RWPE2 (cell line): ENCODE results near the gene BLOC1S3.

Source experiments
- ATAC-seq: fragments of 200-7000 bp; cut with Tn5 transposase; 3 replicates; pipeline ENCODE4 v1.9.1; 2021; ENCODE audit warnings: low read depth
- DNase-seq: peaks from one replicate; pipeline ENCODE4 v3.0.0-alpha.2; 2020; ENCODE audit warnings: low spot score
- H3K27ac ChIP-seq: fragments of 450-650 bp; 2 replicates; pipeline ENCODE4 v1.5.1; 2017; ENCODE audit warnings: mild to moderate bottlenecking; ENCODE audit not compliant: poor library complexity, severe bottlenecking
- H3K27me3 ChIP-seq: fragments of 250-450 bp; sonication (Bioruptor Pico); 2 replicates; pipeline ENCODE4 v1.5.1; 2021; ENCODE audit warnings: mild to moderate bottlenecking, moderate library complexity; ENCODE audit not compliant: insufficient read depth, poor library complexity, severe bottlenecking
- H3K36me3 ChIP-seq: fragments of 250-450 bp; sonication (Bioruptor Pico); 2 replicates; pipeline ENCODE4 v1.5.1; 2020; ENCODE audit warnings: low read depth, mild to moderate bottlenecking, moderate library complexity
- H3K4me1 ChIP-seq: fragments of 250-450 bp; sonication (Bioruptor Pico); 2 replicates; pipeline ENCODE4 v1.5.1; 2021; ENCODE audit warnings: mild to moderate bottlenecking, moderate library complexity; ENCODE audit not compliant: insufficient read depth, poor library complexity, severe bottlenecking
- H3K4me3 ChIP-seq: fragments of 250-450 bp; sonication (Bioruptor Pico); 2 replicates; pipeline ENCODE4 v1.5.1; 2021; ENCODE audit warnings: mild to moderate bottlenecking, moderate library complexity; ENCODE audit not compliant: severe bottlenecking
- H3K9me3 ChIP-seq: fragments of 250-450 bp; sonication (Bioruptor Pico); 2 replicates; pipeline ENCODE4 v1.5.1; 2021; ENCODE audit warnings: mild to moderate bottlenecking, moderate library complexity; ENCODE audit not compliant: severe bottlenecking
- TF ChIP-seq, protein P1 (sequence below): fragments of 450-650 bp; IDR thresholded peaks from one replicate; pipeline ENCODE4 v1.5.1; 2017; ENCODE audit warnings: mild to moderate bottlenecking, moderate library complexity; ENCODE audit not compliant: poor library complexity, severe bottlenecking

BLOC1S3 gene

GRCh38 chr19:45152504-45153338 is 25.9 kb upstream of the BLOC1S3 start:
- H3K36me3 ChIP-seq, result no peaks in the 10 kb centered on the region
- H3K4me3 ChIP-seq, result no peak overlapping the region
- no peak overlapping the region for H3K27ac ChIP-seq
- ATAC-seq (no peak), DNase-seq (no peak)
- peaks cover 5% of the 10 kb centered on the region for H3K4me1 ChIP-seq
- H3K27me3 ChIP-seq, result peaks cover 13% of the 10 kb centered on the region
- H3K9me3 ChIP-seq, result no peaks in the 10 kb centered on the region
- TF ChIP-seq, protein P1, sequence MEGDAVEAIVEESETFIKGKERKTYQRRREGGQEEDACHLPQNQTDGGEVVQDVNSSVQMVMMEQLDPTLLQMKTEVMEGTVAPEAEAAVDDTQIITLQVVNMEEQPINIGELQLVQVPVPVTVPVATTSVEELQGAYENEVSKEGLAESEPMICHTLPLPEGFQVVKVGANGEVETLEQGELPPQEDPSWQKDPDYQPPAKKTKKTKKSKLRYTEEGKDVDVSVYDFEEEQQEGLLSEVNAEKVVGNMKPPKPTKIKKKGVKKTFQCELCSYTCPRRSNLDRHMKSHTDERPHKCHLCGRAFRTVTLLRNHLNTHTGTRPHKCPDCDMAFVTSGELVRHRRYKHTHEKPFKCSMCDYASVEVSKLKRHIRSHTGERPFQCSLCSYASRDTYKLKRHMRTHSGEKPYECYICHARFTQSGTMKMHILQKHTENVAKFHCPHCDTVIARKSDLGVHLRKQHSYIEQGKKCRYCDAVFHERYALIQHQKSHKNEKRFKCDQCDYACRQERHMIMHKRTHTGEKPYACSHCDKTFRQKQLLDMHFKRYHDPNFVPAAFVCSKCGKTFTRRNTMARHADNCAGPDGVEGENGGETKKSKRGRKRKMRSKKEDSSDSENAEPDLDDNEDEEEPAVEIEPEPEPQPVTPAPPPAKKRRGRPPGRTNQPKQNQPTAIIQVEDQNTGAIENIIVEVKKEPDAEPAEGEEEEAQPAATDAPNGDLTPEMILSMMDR, result no peak

DNA sequence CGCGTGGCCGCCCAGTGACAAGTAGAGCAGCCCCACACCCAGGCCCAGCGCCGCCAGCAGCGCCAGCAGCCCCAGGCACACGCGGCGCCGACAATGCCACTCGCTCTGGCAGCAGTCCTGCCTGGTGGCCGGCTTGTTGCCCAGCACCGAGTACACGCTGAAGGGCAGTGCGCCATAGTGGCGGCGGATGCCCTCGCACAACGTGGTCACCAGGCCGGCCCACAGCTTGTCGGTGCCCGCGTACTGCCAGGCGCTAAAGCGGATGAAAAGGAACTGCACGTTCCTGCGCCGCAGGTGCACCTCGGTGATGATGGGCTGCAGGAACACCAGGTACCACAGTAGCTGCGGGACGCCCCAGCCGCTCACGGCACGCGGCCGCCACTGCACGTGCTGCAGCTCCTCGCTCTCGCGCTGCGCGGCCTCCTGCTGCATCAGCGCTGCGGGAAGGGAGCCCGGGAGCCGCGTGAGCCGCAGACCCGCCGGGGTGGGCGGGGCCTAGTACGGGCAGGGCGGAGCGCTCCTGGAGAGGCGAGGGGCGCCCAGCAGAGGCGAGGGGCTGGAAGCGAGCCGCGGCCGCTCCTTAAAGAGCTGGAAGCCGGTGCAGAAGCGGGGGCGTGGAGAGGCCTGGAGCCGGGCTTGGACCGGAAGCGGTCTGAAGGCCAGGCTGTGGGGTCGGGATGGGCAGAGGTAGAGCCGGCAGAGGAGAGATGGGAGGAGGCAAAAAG is 25.1 kb upstream of the BLOC1S3 start:
- Histone ChIP-seq H3K4me1 (peaks cover 5% of the 10 kb centered on the region), H3K4me3 (no peak overlapping the region), H3K9me3 (no peaks in the 10 kb centered on the region), H3K27ac (no peak overlapping the region), H3K27me3 (peaks cover 13% of the 10 kb centered on the region), H3K36me3 (no peaks in the 10 kb centered on the region)
- ATAC-seq (0 out of 3 replicates have a peak, but pooled peaks have one; percentile 18), DNase-seq (no peak)
- TF ChIP-seq, protein P1, result no peak

- Histone ChIP-seq H3K27me3 (peaks cover 13% of the 10 kb centered on the region), H3K27ac (no peak overlapping the region), H3K36me3 (no peaks in the 10 kb centered on the region), H3K4me3 (no peak overlapping the region), H3K9me3 (no peaks in the 10 kb centered on the region), H3K4me1 (peaks cover 5% of the 10 kb centered on the region)
- TF ChIP-seq, protein P1, result no peak
- DNase-seq (no peak), ATAC-seq (peak; percentile 27; the same call in 2 of the 3 replicates)
These were observed 24.3 kb upstream of the BLOC1S3 start for GRCh38 chr19:45154064-45154827.

GRCh38 chr19:45156011-45156630 is 22.5 kb upstream of the BLOC1S3 start:
- Histone ChIP-seq H3K4me3 (no peak overlapping the region), H3K4me1 (peaks cover 3% of the 10 kb centered on the region), H3K9me3 (no peaks in the 10 kb centered on the region), H3K27me3 (peaks cover 13% of the 10 kb centered on the region), H3K36me3 (no peaks in the 10 kb centered on the region), H3K27ac (no peak overlapping the region)
- DNase-seq, result no peak
- TF ChIP-seq, protein P1, result no peak
- ATAC-seq, result no peak
